ENCODE data around the gene SORCS2.
A peak's percentile ranks its signal among the peaks of the same experiment; 100 is the strongest.

The SORCS2 gene

DNA sequence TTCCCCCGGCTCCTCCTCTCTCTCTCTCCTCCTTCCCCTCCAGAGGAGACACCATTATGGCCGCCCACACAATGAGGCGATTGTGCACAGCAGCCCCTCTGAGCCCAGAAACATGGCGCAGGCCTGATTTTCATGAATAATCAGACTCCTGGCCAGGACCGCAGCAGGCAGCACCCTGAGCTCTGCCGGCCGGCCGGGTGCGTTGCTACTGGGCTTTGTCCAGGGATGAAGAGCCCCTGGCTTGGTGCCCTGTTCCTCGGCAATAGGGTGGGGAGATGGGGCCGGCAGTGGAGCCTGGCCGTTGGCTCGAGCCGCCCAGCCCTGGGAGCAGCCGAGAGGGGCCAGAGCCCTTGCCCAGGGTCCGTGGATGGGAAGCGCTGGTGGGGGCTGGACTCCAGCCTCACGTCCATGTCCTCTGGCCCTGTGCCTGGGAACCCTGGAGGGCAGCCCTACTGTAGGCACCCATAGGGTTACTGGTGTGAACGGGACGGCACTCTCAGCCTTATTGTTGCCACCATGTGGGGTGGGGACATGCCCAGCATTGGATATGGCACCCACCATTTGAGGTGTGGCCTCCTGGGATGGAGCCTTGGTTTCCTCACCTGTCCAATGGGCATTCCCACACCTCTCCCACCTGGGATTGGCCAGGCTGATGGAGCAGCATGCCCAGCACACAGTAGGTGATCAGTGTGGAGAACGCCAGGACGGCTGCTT lies 103.0 kb downstream of the SORCS2 start:
- no peak for DNase-seq

DNA sequence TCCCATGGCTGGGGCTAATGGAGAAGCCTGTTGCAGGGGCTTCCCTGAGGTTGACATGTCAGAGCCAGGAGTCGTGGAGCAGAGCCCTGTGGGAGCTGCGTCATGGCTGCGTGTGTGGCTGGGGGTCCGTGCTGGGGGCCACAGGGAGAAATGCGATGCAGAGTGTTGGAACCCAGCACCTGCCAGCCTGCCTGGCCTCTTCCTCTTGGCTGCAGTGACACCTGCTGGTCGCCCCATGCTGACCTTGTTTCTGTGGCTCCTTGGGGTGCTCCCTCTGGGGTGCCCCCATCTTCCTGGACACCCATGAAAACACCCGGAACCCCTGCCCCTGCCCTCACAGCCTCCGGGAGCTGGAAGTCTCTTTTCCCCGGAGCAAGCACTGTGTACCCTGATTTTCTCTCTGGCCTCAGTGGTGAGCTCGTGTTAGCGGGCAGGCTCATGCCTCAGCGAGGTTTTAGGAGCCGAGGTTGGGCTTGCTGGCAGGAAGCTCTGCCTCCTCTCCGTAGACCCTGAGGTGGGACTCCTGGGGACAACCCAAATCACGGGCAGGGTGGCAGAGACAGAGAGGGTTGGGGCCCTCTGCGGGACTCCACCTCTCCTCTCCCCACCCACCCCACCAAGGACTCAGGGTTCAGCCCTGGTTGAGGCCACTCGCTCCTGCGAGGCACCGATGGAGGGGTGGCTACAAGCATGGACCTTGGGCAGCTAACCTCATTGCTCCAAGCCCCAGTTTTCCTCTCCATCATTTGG lies 103.7 kb downstream of the SORCS2 start:
- DNase-seq, result no peak

DNA sequence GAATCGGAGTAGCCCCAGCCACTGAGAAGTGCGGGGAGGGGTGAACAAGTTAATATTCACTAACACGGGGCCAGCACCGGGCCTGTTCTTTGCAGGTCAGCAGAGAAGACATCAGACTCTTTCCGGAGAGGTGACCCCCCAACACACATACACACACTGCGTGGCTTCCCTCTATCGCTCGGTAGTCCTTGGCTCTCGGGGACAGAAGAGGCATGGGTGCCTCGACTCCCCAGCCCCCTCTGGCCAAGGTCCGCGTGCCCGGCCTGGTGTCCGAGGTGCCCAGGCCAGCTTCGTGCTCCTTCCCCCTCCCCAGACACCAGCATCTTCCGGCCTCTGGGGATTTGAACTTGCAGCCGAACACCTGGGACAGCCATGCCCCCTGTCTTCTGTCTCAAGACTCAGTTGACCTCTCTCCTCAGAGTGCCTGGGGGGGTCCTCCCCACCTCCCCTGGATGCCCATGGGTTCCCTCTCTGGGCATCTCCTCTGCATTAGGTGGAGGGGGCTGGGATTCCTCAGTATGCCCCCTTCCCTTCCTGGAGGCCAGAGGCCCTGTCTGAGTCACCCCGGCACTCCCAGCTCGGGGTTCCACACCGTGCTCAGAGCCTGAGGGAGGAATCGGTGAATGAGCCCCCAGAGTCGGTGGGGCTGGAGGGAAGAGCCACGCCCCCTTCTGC lies 104.5 kb downstream of the SORCS2 start:
- no peak for DNase-seq

DNA sequence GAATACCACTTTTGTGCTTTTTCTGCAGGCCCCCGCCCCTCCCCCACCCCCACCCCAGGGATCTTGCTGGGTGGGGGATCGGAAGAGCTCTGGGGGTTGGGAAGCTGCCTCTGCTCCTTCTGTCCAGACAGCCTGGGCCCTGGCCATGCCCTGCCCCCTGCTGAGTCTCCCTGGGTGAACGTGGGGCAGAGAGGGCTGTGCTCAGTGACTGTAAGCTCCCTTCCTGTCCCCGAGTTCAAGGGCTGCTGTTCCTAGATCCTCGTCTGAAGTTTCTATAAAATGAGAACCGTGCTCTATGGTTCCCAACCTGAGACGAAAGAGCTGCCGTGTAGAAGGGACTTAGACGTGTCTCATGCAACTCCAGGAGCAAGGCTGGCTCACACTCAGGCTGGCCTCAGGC lies 105.0 kb downstream of the SORCS2 start:
- DNase-seq, result no peak

DNA sequence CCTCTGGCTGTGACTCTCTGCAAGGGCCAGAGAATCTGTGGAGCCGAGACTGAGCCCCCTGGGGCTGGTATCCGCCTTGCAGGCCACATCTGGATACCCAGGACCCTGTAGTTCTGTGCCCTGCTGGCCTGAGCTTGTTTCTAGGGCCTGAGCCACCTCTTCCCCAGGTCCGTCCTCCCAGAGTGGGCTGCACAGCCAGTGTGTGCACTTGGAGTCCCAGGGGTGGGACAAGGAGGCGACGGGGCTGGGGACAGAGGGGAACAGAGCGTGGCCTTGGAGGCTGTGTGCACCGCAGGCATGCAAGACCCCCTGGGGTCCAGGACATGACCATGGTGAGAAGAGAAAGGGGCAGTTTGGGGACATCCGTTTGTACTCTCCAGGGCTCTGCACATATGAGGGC lies 105.5 kb downstream of the SORCS2 start:
- DNase-seq, result no peak

DNA sequence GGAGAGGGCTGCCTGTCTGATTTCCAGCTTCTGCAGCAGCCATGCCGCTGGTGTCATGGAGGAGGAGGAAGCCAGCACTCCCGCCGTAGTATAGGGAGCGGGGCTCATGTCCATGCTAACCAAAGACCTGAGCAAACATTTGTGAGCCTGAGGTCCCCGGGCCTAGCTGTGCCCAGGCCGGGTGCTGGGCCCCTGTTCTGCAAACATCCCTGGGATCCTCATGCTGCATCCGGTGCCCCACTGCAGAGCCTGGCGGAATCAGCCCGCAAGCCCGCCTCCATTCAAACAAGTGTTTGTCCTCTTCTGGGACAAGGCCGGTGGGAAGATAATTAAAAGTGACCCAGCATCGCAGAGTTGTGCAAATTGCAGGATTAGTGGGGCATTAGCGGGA lies 106.3 kb downstream of the SORCS2 start:
- peak; percentile 19 for DNase-seq

DNA sequence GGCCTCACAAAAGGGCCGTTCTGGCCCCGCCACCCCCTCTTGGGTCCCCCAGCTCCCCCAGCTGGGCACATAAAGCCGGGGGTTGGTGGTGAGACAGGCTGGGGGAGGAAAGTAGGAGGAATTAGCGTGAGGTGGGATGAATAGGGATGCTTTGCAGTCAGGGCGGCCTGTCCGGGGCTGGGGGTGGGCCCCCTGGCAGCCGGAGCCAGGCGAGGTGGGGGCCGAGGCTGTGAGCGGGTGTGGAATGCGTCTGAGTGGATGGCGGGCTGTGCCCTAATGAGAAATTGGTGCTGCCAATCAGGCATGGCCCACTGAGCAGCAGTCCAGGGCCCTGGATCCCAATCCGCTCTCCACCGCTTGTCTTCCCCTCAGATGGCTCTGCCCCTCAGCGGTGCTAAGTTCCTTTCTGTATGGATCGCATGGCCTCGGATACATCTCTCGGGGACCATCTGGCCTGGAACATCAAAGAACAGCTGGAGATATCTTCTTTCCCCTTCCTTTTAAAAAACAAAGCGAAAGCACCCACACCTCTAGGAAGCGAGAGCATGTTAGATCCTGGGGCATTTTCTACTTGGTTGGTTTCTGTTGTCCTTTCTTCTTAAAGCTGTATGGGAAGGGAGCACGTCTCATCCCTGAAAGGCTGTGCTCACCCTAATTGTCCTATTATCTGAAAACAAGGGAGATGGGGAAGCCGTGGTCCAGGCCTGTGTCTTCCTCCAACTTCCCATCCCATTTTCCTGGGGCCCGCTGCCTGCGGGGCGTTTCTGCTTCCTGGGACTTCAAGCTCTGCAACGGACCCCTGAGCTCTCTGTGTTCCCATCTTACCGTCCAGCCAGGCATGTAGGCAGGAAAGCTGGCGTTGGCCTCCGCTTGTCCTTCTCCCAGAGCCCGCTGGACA lies 106.9 kb downstream of the SORCS2 start:
- no peak for DNase-seq

DNA sequence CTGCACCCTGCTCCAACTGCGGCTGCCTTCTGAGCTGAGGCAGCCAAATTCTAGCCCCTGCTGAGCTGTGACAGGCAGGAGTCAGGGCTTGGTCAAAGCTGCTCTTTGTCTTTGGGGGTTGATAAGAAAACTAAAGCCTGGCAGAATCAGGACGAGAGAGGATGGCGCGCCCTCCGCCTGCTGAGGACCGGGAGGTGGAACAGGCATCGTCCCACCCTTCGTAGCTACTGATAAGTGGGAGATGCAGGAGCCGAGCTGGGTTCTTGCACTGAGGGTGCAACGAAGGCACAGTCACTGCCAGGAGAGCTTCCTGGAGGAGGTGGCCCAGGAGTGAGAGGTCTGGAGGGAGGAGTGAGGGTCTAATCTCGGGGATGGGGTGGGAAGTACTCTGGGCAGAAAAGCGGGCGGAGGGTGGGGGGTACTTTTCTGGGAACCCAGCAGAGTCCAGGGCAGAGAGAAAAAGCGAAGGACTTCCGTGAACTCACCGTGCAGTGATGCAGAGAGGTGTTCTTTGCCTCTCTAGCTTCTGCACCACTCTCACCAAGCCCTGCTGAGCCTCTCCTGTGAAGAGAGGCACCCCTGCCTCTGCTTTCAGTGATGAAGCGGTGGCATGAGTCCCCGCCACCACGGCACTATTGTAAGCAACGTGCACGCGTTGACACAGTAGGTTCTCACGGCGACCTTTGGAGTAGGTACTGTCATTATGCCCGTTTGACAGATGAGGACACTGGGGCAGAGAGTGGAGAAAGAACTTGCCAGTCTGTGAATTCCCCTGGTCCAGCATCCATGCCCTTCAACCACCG lies 107.8 kb downstream of the SORCS2 start:
- no peak for DNase-seq

DNA sequence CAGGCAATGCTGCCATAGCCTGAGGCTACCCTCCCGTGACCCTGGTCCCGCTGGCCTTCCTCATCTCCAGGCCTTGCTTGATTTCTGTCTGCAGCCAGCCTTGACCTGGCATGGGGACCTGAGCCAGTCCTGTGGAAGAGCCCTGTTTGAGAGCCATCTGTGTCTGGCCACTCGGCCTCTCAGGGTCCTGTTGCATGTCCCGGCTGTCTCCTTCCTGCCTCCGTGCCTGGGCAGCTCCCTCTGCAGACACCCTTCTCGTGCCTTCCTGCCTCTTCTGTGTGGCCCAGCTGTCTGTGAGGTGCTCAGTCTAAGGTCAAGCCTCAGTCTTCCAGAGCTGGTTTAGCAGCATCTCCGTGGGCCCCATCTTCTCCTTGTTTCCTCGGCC lies 108.4 kb downstream of the SORCS2 start:
- DNase-seq, result no peak

DNA sequence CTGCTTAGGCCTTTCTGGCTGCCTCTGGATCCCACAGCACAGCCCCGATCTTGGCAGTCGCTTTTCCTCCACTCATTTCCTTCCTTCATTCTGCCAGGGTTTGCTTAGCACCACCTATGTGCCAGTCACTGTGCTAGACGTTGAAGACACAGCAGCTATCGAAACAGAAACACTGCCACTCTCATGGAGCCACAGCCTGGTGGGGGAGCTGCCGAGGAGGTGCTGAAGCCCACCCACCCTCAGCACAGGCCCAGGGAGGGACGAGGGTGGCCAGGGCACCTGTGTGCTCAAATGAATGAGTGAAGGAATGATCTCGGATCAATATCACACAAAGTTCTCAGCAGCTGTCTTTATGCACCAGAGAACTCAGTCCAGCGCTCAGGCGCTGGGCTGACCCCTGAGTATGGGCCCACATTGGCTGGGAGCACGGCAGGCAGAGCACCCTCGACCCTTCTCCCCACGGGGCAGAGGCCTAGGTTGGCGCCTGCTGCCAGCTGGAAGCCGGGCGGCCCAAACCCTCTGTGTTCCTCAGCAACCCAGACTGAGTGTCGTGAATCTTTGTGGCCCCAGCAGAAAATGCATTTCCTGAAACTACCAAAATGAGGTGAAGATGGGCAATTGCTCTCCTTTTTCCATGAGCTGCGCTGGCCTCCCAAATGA lies 108.9 kb downstream of the SORCS2 start:
- DNase-seq, result no peak

DNA sequence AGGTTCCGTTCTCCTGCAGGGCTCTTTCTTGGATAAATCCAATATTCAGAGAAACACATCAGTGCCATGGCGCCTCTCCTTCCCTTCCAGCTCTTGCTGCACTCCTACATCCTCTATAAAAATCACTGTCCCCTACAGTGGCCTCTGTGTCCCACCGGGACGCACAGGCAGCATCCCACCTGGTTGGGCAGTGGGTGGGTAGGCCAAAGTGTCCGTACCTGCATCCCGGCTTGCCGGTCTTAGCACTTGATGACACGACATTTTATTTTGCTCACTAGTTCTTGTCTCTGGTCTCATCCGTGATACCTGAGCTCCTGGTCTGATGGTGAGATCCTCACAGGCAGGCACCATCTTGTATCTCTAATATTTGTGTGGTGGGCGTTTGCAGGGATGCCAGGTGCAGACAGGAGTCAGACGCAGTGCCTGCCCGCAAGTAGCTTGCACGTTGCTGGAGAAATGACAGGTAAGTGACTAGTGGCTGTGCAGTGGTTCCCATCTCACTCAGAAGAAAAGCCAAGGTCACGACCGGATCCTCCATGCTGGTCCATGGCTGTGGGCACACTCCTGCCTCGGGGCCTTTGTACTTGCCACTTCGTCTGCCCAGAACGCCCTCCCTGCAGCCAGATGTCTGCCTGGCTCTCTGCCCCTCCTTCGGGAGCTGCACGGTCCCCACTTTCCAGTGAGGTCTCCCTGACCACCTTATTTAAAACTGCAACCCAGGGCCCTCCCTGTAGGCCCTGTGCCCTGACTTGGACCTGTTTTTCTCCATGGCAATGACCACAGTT lies 109.7 kb downstream of the SORCS2 start:
- DNase-seq, result no peak

DNA sequence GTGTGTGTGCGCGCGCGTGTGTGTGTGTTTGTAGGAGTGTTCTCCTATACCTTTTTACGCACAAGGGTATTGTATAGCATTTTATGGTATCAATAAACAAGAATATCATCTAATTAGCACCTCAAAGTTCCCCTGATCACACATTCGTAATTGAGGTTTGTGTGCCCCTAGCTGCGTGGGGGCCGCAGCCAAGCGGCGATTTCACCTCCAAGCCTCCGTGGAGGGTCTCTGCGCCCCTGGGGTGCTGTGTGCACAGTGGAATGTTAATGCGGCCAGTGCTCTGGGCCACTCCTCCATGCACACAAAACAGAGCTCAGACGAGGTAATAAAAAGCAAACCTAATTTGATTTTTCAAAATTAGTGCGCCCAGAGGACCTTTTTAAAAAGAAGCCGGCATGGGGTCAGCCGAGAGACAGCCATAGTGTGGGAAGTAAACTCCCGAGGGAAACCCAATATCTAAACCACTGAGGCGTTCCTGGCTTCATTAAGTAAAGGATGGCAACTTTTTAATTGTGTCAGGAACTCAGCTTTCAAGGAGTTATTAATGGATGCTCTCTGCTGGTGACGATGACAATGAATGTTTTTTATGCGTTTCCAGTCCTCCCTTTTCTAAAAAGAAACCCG lies 110.6 kb downstream of the SORCS2 start:
- DNase-seq, result no peak

DNA sequence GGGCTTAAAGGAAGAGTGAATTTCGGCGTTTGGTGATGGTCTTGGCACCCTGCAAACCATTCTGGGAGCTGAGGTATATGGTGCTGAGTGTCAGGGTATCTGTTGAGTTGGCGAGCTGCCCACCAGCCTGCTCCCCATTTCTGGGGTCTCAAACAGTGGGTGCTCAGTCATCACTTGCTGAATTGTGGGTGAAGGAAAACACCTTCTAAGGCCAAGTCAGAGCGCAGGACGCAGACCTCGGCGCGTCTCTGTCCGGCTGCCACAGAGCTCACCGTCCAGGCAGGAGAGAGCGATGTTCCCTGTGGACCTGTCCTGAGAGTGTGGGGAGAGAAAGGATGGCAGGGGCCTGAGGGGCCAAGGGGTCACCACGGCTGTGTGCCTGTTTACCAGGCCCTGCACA lies 111.2 kb downstream of the SORCS2 start:
- no peak for DNase-seq

DNA sequence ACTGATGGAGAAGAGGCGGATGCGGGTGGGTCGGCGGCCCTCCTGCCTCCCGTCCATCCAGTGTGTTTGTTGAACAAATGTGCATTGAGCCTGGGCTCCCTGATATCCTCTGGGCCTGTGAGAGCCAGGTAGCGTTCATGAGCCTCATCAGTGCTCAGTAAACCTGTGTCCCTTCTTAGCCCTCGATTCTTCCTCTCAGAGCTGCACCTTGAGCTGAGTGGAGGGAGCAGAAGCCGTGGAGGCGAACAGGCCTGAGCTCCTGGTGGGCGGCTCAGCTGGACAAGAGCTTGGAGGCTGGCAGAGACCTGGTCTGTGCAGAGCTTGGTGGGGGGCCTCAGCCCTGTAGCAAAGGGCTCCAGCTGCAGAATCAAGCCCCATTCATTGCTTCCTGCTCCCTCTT lies 112.1 kb downstream of the SORCS2 start:
- DNase-seq, result no peak

DNA sequence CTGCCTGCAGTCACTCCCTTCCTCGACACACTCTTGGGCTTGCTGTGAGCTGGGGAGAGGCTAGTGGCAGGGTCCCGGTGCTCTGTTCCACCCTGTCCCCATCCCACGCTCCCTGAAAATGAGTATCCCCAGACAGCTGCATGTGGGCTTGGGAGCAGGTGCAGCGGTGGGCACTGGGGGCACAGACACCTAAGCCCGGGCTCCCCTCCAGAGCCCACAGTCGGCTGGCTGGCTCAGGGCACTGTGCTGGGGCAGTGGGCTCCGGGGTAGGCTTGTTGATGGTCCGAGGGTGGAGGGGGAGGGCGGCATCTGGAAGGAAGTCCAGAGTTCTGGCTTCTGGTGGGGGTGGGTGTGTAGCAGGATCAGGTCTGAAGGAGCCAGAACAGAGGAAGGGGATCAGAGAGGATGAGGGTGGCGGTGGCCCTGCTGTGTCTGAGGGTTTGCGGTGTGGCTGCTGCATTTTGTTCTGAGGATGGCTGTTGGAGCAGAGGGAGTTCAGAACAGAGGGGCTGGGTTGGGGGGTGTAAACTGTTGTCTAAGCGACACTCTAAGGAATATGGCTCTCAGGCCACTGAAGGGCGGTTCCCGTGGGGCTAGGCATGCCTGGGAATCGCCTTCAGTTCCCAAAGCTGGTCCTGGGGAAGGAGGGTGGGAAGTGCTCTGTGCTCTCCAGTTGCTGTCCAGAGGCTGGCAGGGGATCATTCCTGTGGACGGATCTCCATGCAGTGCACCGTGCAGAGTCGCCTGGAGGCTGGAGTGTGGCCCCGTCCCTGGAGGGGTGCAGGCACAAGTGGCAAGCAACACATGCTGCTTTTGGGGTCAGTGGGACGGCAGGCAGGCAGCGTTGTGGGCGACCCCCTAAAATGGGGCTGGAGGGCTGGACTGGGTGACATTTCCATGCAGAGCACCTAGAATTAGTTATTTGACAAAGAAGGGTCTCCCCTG lies 114.0 kb downstream of the SORCS2 start:
- DNase-seq, result no peak

DNA sequence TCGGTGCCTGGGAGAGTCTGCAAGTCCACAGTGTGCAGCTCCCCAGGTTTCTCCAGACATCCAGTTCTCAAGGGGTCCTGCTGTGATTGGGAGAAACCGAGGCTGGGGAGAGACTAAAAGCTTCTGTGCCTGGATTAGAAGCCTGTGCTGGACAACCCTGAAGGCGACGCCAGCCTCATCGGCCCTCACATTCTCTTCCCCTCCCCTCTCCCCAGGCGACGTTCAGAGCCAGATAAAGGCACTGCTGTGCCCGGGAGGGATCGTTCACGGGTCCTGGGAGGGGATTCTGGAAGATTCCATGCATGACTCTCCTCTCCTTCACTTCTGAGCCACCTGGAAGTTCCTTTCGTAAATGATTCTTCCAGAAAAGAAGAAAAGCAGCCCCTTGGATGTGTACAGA lies 114.6 kb downstream of the SORCS2 start:
- no peak for DNase-seq

DNA sequence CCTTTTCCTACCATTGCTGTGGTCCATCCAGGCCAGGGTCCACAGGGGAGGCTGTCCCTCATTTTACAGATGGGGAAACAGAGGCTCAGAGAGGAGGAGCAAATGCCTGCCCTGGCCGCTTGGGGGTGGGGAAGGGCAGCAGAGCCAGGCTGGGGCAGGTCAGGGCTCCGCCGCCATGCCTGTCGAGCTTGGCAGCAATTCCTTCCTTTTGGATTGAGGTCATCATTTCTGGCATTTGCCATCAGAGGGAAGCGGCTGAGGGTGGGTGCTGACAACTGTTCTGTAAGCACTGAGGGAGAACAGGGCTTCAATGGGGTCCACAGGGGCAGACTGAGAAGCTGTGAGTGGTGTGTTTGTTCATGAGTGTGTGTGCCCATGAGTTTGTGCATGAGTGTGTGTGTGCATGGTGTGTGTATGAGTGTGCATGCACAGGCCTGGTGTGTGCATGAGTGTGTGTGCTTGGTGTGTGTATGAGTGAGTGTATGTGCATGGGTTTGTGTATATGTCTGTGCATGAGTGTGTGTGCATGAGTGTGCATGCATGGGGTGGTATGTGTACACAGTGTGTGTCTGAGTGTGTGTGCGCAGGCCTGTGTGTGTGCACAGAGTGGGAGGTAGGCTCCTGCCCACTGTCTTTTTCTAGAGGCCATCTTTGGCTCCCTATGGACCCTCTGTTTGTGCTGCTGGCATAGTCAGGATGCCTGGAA lies 115.2 kb downstream of the SORCS2 start:
- no peak for DNase-seq

DNA sequence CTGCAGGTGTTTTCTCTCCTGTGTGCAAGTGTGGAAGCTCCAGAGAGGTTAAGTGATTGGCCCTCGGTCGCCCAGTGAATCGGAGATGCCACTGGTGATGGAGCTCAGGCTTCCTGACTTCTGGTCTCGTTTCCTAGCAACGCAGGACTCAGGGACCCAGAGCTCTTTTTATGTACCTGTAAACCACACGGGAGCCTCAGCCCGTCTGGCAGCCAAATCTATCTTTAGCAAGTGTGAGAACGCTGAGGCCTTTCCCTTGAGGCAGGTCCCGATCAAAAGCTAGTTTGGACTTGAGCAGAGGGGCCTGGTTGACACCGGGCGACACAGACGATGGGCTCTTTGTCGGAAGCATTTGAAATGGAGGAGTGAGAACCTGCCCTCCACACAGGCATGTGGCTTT lies 116.8 kb downstream of the SORCS2 start:
- DNase-seq, result no peak
